Activated CD8-positive, alpha-beta T cell treated with anti-CD3 and anti-CD28 coated beads, Interleukin-2, amount 10 ng/mL, durations not matched to agents 7 days and 5 days (primary cell): ENCODE measurements around the gene TRAF7. TPM values are rescaled to one million over a fixed set of nuclear protein-coding genes. Genes with fewer than 3 reads are reported as not detected.
"Not testable (repeated sequence)": the region's sequence is repeated elsewhere in the genome, so short reads cannot be mapped to it uniquely, and the experiment has no call there.

Experiments used
- ATAC-seq: fragments of 150-1000 bp; cut with Tn5 transposase; one replicate; pipeline ENCODE4 v1.10.0; 2021; ENCODE audit warnings: moderate library complexity
- CTCF ChIA-PET: fragments of 350-600 bp; sonication (Branson Sonifier 250); formaldehyde crosslinking; loops from one replicate; lab custom pipeline; 2021; ENCODE audit warnings: antibody characterized with exemption; lab: Charles Lee
- POLR2A ChIA-PET: fragments of 350-600 bp; sonication (Branson Sonifier 250); formaldehyde crosslinking; loops from one replicate; lab custom pipeline; 2021; ENCODE audit warnings: antibody characterized with exemption; lab: Charles Lee
- DNase-seq: peaks from one replicate; pipeline ENCODE4 v3.0.0-alpha.2; 2020
- H3K27ac Mint-ChIP-seq: one replicate; pipeline ENCODE4 v1.8.0; 2021; ENCODE audit warnings: mild to moderate bottlenecking, mixed read lengths
- H3K27me3 Mint-ChIP-seq: one replicate; pipeline ENCODE4 v1.8.0; 2021; ENCODE audit warnings: low read depth, mixed read lengths
- H3K36me3 Mint-ChIP-seq: one replicate; pipeline ENCODE4 v1.8.0; 2021; ENCODE audit warnings: low read depth, mixed read lengths
- H3K4me1 Mint-ChIP-seq: one replicate; pipeline ENCODE4 v1.8.0; 2021; ENCODE audit warnings: low read depth, mixed read lengths
- H3K4me3 Mint-ChIP-seq: one replicate; pipeline ENCODE4 v1.8.0; 2021; ENCODE audit warnings: mild to moderate bottlenecking, mixed read lengths
- H3K9me3 Mint-ChIP-seq: one replicate; pipeline ENCODE4 v1.8.0; 2022; ENCODE audit warnings: mixed read lengths; ENCODE audit not compliant: insufficient read depth
- total RNA-seq, 2 experiments: library from RNA; stranded (reverse); gene quantifications; one replicate each; pipeline ENCODE4 v1.2.3, GENCODE V29; 2021

TRAF7 gene
- 10 to 100 TPM; 56.8 to 59.5 TPM for total RNA-seq

DNA sequence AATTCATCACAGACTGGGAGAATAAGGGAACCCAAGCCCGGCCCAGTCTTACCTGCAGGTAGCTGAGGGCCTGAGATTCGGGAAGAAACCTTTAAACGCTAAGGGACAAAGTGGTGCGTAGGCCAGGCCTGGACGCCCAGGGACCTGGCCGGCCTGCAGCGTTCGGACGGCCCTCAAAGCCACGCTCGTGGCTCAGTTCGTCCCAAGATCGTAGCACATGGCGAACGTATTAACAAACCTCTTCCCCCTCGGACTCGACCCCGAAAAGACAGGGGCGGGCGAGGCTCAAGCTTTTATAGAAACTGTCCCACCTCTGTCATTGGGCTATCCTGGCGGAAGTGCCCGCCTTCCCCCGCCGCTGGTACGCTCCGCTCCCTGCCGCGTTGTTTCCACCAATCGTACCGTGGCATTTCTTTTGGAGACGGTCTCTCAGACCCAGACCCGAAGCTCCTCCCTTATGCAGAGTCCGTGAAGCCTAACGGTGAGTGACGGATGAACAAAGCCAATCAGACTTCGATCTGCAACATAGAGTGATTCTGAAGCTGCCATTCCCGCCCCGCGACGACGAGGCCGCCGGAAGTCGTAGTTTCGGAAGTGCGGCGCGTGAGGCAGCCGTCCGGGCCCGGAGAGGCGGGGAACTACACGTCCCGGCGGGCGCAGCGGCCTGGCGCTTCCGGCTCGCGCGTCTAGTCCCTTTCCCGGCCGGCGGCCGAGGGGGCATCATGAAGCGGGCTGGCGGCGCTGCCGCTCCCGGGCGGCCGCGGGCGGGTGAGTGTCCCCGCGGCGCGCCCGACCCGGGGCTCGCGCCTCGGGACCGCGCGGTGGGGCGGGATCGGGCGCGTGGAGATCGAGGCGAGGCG is at the start of gene TRAF7:
TSS of gene TRAF7 (plus strand) at position 692 of the 860 bp plus-strand sequence. CDS start 8,139 bp downstream, outside the sequence.
- CTCF ChIA-PET = interaction anchor here (0.8 to 2.8 kb wide), 18 partner anchors 9 to 383 kb away, joined by 3 to 18 read pairs (median 4); partner anchors contain the start of genes ECI1, EME2, MRPS34 and NPW
- POLR2A ChIA-PET = interaction anchor here (0.6 to 2.6 kb wide), 37 partner anchors 9 to 448 kb away, joined by 3 to 39 read pairs (median 5); partner anchors contain the start of genes ECI1, GFER, MLST8 and MSRB1
- Mint-ChIP-seq H3K27ac (peak within 1 kb of the TSS; percentile 93), H3K4me1 (peaks cover 47% of the 10 kb centered on the region), H3K36me3 (peaks cover 37% of the 10 kb centered on the region), H3K9me3 (no peaks in the 10 kb centered on the region), H3K27me3 (no peaks in the 10 kb centered on the region), H3K4me3 (peak within 1 kb of the TSS; percentile 97)
- peak; percentile 99 for DNase-seq
- ATAC-seq = peak; percentile 93

DNA sequence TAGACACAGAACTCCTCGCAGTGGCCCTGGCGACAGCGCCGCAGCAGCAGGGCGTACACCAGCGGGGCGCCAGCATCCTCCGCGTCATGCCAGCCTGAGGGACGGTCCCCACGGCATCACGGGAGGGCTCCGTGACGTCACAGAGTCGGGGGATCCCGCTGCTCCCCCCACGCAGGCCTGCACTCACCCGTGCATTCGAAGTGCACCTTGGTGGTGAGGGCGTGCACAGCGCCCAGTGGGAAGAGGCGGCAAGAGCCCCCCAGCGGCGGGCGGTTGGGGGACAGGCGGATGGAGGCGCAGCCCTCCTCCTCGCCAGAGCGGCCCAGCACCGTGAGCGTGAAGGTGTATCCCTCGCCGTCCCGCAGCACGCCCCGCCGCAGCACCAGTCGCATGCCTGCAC is 49.4 kb upstream of the TRAF7 start:
- CTCF ChIA-PET, ATAC-seq, DNase-seq, H3K27me3 Mint-ChIP-seq, H3K4me1 Mint-ChIP-seq, H3K27ac Mint-ChIP-seq, H3K4me3 Mint-ChIP-seq, H3K36me3 Mint-ChIP-seq, H3K9me3 Mint-ChIP-seq, POLR2A ChIA-PET: not testable (repeated sequence)

DNA sequence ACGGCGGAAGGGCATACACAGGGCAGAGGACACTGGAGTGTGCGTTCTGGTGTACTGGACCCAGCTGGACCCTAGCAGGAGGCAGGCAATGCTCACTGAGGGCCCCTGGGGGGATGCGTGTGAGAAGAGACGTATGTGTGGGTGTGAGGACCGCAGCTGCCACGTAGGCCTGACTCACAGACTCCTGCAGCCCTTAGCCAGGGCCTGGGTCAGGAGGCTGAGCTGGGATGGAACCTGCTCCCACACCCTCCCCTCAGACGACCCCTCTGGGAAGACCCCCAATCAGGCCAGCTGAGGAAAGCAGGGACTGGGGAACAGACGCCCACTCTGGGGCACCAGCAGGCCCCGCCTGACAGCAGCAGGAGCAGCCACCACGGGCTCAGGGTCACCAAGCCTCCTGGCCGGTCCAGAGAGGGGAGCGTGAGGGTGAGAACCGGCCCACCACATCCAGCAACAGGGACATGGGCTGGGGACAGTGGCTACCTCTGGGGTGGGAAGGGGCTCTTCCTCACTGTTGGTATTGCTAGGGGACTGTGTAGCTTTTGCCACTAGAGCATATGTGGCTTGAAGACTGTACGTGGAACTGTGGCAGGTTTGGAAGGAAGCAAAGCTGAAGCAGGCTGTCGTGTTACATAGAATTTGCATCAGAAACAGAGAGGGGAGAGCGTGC is 48.3 kb upstream of the TRAF7 start:
- DNase-seq, POLR2A ChIA-PET, H3K27me3 Mint-ChIP-seq, ATAC-seq, H3K4me3 Mint-ChIP-seq, H3K4me1 Mint-ChIP-seq, H3K27ac Mint-ChIP-seq, CTCF ChIA-PET, H3K36me3 Mint-ChIP-seq, H3K9me3 Mint-ChIP-seq: not testable (repeated sequence)

DNA sequence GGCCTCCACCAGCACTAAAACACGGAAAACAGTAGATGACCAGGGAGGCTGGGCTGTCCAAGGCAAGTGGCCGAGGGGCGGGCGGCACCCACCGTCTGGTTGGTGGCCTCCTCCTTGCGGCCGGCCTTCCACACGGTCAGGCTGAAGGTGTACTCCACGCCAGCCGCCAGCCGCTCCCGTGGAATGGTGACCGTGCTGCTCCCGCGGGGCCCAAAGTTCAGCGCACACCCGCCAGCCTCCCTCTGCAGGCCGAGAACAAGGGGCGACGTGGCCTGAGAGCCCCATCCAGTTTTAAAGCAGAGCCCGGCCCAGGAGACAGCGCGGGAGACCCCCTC is 47.8 kb upstream of the TRAF7 start:
- DNase-seq, H3K4me3 Mint-ChIP-seq, POLR2A ChIA-PET, H3K27me3 Mint-ChIP-seq, CTCF ChIA-PET, ATAC-seq, H3K4me1 Mint-ChIP-seq, H3K36me3 Mint-ChIP-seq, H3K9me3 Mint-ChIP-seq, H3K27ac Mint-ChIP-seq: not testable (repeated sequence)

DNA sequence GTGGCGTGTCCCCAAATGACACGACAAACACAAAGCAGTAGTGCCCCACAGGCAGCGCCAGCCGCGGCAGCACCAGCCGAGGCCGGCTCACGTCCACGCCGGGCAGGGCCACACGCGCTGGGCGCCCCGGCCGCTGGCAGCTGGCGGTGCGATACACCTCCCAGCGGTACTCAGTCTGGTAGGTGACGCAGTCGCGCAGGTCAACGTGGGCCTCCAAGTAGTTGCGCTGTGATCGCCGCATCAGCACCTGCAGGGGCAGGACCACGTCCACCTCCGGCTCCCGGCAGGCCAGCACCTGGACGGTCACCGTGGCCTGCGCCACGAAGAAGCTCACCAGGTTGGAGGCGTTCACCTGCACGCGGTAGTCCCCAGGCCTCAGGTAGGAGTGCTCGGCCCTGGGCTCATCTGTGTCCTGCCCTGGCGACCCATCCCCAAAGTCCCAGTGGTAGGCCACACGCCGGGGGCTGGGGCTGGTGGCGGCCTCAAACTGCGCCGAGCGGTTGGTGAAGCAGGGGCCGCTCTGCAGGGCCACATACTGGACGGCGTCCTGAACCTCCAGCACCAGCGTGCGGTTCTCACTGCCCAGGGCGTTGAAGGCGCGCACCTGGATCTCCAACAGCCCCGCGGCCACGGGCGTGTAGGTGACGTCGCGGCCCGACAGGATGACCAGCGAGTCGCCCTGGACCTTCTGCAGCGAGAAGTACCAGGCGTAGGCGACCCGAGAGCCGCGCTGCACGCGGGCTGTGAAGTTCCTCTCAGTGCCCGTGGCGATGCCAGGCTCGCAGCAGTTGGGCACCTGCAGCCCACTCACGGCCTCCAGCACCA is 46.9 kb upstream of the TRAF7 start:
- H3K9me3 Mint-ChIP-seq, CTCF ChIA-PET, H3K4me3 Mint-ChIP-seq, H3K27me3 Mint-ChIP-seq, DNase-seq, H3K27ac Mint-ChIP-seq, H3K4me1 Mint-ChIP-seq, ATAC-seq, H3K36me3 Mint-ChIP-seq, POLR2A ChIA-PET: not testable (repeated sequence)

DNA sequence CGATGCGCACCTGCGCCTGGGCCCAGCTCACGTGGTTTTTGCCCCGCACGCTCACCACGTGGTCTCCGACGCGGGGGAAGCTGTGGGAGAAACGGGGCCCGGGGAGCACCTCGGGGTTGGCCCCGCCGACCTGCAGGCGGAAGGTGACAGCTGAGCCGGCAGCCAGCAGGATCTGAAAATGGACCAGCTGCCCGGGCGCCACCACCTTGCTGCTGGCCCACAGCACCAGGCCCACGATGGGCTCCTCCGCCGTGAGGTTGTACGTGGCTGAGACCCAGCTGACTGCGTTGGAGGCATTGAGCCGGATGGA is 46.4 kb upstream of the TRAF7 start:
- H3K36me3 Mint-ChIP-seq, CTCF ChIA-PET, DNase-seq, H3K27ac Mint-ChIP-seq, H3K4me3 Mint-ChIP-seq, ATAC-seq, H3K27me3 Mint-ChIP-seq, H3K9me3 Mint-ChIP-seq, POLR2A ChIA-PET, H3K4me1 Mint-ChIP-seq: not testable (repeated sequence)

DNA sequence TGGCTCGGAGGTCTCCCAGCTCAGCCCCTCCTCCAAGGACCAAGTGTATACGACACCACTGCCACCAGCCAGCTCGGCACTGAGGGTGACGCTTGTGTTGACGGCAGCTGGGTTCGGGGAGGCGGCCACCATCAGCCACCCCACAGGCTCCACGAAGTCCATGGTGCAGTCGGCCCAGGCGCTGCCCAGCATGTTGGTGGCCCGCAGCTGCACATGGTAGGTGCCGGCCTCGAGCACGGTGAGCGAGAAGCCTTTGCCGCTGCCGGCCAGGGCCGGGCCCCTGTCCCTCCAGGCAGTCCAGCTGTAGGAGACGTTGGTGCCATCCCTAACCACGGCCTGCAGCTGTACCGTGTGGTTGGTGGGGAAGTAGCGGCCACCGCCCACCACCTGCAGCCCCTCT is 45.7 kb upstream of the TRAF7 start:
- H3K27ac Mint-ChIP-seq, POLR2A ChIA-PET: not testable (repeated sequence)

DNA sequence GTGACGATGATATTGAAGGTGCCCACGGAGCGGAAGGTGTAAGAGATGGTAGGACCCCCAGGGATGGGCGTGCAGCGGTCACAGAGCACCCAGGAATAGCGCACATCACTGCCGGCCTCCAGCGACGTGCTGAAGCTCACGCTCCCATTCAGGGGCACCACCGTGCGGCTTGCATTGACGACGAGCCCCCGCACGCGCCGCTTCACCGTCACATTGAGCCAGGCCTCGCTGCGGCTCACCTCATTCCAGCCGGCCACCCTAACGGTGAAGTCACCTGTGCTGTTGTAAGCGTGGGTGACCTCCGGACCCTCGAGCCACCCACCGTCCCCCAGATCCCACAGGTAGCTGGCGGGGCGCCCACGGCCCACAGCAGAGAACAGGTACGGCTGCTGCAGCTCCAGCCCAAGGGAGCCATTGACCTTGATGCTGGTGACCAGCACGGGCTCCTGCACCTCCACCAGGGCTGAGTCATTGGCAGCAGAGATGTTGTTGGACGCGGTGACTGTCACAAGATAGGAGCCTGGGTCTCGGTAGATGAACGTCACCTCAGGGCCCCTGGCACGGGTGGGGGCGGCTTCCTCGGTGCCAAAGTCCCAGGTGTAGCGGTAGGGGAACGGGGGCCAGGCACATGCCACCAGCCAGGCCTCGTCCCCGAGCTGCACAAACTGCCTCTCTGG is 45.1 kb upstream of the TRAF7 start:
- CTCF ChIA-PET, H3K27me3 Mint-ChIP-seq: not testable (repeated sequence)

More for the DNA sequence above, 45.7 kb upstream of the TRAF7 start:
- H3K36me3 Mint-ChIP-seq, H3K4me3 Mint-ChIP-seq, ATAC-seq, H3K27me3 Mint-ChIP-seq, H3K4me1 Mint-ChIP-seq, DNase-seq, CTCF ChIA-PET, H3K9me3 Mint-ChIP-seq: not testable (repeated sequence)

DNA sequence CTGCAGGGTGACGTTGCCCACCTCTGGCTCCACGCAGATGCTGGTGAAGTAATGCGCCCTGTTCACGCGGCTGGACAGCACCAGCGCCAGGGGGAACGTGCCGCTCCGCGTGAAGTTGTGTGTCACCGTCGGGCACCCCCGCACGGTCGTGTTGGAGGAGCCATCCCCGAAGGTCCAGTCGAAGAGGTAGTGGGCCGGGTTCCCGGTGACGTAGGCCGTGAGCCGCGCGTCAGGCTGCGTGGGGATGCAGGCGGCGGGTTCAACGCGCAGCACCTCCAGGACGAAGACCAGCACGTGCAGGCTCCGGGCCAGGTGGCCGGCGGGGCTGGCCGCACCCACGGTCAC is 44.6 kb upstream of the TRAF7 start:
- H3K9me3 Mint-ChIP-seq, CTCF ChIA-PET, H3K36me3 Mint-ChIP-seq, POLR2A ChIA-PET, DNase-seq, ATAC-seq, H3K27ac Mint-ChIP-seq, H3K27me3 Mint-ChIP-seq, H3K4me3 Mint-ChIP-seq, H3K4me1 Mint-ChIP-seq: not testable (repeated sequence)

More for the DNA sequence above, 45.1 kb upstream of the TRAF7 start:
- ATAC-seq, H3K9me3 Mint-ChIP-seq, H3K4me3 Mint-ChIP-seq, POLR2A ChIA-PET, H3K4me1 Mint-ChIP-seq, H3K27ac Mint-ChIP-seq, DNase-seq, H3K36me3 Mint-ChIP-seq: not testable (repeated sequence)

DNA sequence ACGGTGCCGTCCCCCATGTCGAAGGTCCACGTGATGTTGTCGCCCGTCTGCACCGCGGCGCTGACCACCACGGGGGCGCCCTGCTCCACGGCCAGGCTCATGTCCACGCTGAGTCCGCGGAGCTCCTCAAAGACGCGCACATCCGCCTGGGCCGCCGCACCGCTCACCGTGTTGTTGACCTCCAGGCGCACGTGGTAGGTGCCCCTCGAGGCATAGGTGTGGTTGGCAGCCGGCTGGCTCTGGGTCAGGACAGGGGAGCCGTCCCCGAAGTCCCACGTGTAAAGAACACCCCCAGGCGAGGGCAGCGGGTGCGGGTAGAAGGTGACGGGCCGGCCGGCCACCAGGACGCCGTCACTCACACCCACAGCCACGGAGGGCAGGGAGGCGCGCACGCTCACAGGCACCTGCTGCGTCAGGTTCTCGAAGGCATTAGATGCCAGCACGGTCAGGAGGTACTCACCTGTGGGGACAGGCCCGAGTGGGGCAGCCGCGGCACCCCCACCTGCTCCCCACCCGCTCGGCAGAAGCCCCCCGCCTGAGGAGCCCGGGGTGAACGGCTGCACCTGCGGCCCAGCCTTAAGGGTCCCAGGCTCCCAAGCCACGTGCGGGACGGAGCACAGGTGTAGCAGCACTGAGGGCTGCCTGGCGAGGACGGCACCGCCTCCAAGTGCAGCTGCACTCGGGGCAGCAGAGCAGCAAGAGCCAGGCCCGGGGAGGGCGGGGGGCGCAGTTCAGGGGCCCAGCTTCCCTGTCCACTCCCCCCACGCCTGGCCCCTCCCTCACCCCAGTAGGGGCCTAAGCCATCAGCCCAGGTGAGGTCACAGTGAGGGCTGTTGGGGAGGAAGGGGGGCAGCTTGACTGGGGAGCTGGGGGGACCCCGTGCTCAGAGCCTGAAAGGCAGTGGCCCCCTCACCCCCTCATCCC is 43.9 kb upstream of the TRAF7 start:
- H3K36me3 Mint-ChIP-seq, H3K4me3 Mint-ChIP-seq, H3K27me3 Mint-ChIP-seq, POLR2A ChIA-PET, H3K27ac Mint-ChIP-seq, H3K9me3 Mint-ChIP-seq, ATAC-seq, H3K4me1 Mint-ChIP-seq, DNase-seq, CTCF ChIA-PET: not testable (repeated sequence)
